ENCODE measurements around the gene ZDHHC3.
"Not testable (repeated sequence)": the region's sequence is repeated elsewhere in the genome, so short reads cannot be mapped to it uniquely, and the experiment has no call there.

ZDHHC3 gene

DNA sequence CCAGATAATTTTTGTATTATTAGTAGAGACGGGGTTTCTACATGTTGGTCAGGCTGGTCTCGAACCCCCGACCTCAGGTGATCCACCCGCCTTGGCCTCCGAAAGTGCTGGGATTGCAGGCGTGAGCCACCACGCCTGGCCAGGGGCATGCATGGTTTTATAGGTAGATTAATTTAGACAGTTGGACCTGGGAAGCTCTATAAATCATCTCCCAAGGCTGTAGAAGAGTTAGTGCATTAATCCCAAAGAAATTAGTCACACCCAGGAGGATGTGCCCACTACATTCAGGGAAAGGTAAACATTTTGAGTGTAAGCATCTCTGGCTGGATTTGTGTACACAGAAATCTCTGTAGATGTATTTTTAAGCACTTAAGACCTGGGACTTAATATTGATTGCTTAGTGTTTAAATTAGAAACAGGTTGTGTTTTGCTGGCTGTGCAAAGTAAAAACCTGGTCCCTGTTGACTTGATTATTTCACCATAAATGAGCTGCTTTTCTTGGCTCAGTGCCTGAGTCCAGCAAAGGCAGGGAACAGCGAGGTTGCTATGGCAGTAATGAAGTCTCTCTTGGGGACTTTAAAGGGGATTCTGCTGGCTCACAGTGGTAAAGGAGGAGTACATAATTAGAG is 19.3 kb upstream of the ZDHHC3 start:
- DNase-seq (ENCODE audit: low read depth), result no peak

DNA sequence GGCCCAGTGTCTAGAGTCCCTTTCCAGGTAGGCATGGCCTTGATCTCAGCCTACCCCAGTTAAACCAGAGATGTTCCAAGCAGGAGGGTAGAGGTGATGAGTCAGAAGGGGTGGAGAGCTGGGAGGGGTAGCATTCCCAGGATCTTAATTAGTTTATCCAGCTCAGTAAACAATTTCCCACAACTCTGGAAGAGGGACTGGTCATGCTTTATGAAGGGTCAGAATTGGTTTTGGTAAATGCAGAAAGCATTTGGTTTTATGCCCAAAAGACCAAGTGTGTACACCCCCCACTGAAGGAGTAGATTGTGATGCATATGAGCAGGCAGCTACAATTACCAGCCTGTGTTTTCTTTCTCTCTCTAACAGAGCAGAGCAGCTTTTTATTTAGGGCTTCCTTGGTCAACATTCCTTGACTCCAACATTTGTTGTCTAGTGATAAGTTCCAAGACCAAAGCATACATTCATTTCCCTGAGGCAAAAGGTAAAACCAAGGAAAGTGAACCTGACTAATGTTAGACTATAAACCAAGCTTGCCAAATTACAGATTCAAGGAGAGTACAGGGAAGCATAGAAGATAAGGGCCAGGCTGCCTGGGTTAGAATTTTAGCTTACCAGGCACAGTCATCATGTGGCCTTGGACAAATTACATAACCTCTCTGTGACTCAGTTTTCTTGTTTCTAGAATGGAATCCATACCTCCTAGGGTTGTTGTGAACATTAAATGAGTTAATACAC is 17.7 kb upstream of the ZDHHC3 start:
- no peak for DNase-seq (ENCODE audit: low read depth)

DNA sequence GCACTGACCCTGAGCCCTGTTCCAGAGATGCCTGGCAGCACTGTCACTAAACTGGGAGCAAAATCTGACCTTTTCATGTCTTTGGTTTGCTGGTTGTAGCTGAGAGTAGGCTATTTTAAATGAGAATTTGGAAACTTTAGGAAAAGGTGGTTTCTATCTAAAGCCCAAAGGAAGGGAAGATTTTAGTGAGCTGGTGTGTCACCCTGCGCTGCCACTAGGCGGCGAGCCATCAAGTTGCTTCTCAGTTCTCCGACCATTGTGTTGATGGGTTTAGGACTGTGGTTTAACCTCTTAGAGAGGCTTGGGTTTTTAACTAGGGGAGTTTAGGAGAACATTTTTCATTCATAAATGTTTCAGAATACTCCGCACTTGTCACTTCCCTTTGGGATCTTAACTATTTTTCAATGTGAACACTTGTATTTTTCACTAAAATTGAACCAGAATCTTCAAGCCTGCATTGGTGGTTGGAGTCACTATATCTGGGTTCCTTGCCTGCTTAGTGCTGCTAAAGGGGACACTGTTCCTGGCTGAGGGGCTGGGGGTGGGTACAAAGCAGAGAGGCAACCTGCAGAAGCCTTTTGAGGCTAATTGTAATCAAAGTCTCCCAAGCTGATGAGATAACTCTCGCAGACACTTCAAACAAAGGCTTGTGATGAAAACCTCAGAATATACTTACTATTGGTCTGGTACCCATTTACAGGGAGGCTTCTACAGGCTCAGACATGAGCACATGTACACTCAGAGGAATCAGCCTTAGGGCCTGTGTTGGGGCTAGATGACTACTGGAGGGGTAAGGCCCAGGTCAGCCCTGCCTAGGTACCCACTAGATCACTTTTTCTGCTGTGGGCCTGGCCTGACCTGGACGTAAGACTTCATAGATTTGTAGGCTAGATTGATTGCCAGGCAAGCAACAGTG is 16.8 kb upstream of the ZDHHC3 start:
- DNase-seq (ENCODE audit: low read depth), result no peak

DNA sequence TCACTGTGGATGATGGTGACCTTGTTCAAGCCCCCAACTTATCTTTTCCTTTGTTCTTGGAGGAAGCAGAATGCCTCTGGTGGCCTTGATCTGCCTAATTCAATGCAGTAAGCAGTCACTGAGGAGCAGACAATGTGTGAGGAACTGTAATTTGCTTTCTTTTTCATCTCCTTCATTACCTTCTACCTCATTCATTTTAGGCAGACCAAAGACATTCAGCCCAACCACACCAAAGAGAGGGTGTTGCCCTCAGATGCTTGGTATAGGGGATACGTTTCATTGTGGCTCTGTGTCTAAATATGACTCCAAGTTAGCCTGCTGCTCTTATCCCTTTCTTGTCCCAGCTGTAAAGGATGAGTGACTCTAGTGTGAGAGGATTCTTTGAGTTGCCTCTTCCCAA is 15.4 kb upstream of the ZDHHC3 start:
- DNase-seq (ENCODE audit: low read depth), result no peak

DNA sequence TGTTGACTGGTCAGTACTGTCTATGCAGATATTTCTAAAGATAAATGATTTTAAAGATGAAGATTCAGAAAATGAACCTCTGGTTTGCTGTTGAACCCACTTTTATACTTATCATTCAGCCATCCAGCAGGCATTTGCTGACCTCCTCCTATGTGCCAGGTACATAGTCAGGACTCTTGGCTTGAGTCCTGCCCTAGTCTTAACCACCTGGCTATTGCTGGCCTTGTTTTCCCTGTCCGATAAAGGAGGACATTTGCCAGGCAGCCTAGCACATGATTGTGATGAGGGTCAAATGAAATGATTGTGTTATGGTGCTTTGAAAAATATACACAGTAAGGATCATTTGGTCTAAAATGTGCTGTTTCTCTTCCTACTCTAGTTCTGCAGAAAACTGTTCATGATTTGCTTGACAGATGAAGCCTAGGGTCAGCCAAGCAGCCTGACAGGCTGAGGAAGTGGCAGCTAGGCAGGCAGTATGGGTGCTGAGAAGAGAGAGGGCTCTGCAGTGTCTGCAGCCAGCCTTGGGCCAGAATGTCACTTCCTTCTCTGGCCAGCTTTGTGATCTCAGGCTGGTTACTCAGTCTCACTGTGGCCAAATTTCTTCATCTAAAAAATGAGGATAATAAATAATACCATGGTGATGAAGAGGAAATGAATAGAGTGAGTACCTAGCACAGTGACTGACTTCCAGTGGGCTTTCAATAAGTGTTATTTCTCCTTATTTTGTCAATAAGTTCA is 13.8 kb upstream of the ZDHHC3 start:
- DNase-seq (ENCODE audit: low read depth), result no peak

DNA sequence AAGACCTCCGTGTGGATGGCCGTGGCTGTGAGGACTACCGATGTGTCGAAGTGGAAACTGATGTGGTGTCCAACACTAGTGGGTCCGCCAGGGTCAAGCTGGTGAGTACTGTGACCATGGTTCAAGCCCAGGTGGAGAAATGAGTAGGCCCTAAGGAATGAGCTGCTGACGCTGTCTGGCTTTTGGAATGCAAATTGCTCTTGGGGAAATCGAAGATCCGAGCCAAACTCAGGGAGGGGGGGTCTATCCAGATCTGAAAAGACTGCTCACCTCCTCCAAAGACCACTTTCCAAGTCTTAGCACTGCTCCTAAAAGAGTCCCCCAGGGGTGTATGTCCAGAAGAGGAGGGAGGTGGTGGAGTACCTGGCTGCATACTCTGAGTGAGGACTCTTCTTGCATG is 13.2 kb upstream of the ZDHHC3 start:
- DNase-seq (ENCODE audit: low read depth), result no peak

DNA sequence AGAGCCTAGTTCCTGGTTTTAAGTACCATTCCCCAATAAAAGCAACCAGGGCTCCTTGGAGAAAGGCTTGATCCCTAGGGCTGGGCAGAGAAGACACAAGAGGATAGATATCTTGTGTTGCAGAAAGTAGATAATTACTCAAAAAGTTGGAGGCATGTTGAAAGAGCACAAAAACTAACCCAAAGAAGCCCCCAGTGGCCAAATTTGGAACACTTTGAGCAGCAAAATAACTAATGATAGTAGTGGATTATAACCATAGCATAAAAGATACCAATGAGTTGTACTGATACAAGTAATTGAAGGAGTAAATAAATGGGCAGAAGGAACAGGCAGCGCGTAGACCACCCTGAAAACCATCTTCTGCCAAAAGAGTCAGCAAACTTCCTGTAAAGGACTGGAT is 12.1 kb upstream of the ZDHHC3 start:
- no peak for DNase-seq (ENCODE audit: low read depth)

DNA sequence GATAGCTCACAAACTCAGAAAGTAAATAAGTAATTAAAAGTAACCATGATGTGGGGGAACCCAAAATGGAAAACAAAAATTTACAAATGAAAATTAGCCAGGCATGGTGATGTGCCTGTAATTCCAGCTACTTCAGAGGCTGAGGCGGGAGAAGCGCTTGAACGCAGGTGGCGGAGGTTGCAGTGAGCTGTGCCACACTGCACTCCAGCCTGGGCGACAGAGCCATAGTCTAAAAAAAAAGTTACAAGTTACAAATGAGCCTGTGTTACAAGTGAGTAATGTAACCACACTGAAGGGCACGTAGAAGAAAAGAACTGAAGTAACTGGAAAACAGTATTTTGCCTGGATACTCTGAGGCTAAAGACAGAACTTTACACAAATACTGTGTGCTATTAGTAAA is 11.4 kb upstream of the ZDHHC3 start:
- no peak for DNase-seq (ENCODE audit: low read depth)

DNA sequence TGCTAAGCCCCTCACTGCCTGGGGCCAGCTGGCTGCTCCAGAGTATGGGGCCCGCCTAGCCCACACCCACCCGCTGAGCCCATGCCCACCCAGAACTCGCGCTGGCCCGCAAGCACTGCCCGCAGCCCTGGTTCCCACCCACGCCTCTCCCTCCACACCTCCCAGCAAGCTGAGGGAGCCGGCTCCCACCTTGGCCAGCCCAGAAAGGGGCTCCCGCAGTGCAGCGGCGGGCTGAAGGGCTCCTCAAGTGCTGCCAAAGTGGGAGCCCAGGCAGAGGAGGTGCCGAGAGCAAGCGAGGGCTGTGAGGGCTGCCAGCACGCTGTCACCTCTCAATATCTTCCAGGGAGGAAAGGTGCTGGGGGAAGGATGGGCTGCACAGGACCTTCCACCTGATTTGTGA is 10.4 kb upstream of the ZDHHC3 start:
- not testable (repeated sequence) for DNase-seq (ENCODE audit: low read depth)

DNA sequence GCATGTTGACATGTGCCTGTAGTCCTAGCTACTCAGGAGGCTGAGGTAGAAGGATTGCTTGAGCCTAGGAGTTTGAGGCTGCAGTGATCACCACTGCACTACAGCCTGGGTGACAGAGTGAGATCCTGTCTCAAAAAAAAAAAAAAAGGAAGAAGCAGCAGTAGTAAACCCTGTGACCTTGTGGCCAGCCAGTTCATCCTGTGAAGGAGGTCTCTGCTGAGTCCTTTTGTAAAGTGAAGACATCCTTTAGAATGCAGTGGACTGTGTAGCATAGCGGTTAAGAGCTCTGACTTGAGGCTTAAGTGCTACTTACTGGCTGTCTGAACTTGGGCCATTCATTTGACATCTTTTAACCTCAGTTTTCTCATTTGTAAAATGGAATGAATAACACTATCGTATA is 8.4 kb upstream of the ZDHHC3 start:
- no peak for DNase-seq (ENCODE audit: low read depth)

DNA sequence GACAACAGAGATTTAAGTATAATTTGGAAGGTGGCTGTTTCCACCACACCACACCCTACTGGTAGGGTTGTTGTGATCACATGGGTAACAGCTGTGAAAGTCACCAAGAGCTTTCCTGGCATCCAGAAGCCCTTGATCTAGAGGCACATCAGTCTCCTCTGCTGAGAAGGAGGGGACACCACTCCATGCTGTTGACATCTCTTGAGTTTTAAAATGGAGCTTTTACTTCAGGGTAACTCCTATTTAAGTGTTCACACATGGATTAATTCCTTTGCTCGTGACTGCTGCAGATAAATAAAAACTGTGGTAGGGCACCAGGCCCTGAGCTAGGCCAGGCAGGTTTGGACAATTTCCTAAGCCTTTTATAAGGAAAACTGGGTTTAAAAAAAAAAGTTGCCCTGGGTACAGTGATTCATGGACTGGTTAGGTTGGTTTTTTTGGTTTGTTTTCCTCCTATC is 7.5 kb upstream of the ZDHHC3 start:
- no peak for DNase-seq (ENCODE audit: low read depth)

DNA sequence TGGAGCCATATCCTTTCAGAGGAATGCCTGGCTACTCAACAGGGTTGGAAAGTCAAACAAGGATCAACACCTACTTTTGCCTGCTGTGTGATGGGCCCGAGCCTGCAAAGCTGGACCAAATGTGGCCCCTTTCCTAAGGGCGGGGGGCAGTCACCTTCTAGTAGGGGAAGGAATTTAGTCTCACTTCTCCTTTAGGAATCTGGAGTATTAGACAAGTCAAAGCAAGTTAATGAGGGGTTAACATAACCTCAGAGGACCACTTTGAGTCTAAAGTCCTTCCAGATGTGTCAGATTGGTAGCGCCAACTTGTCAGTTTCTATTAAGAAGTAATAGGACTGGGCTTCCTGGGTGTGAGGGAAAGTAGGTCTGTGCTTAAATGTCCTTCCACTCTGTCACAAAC is 6.8 kb upstream of the ZDHHC3 start:
- no peak for DNase-seq (ENCODE audit: low read depth)

DNA sequence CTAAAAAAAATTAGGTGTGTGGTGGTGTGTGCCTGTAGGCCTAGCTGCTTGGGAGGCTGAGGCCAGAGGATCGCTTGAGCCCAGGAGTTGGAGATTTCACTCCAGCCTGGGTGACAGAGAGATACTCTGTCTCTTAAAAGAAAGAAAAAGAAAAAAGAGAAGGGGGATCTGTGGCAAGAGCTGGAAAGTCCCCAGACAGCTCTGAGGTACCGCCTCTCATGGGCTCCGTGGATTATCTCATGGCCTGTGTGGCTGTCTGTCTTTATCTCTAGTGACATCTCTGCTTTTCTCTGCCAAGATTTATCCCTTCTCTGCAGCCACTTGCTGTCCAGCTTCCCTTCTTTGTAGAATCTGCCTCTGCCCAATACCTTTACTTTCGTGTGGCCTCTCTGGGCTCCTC is 5.8 kb upstream of the ZDHHC3 start:
- no peak for DNase-seq (ENCODE audit: low read depth)

DNA sequence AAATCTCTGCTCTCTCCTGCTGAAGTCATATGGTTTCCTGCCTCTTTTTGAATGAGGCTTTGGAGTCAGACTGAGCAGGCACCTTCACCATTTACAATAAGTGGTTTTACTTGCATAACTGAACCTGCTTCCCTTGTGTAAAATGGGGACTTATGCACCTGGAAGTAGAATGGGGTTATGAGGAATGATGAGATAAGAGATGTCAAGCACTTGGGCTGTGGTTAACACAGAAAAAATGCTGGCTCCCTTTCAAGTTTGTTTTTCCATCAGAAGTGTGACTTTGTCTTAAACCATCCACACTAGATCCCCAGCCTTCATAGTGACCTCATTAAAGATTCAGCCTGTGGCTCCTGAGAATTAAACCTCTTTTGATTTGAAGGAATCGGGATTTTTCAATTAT is 5.2 kb upstream of the ZDHHC3 start:
- DNase-seq (ENCODE audit: low read depth), result no peak

DNA sequence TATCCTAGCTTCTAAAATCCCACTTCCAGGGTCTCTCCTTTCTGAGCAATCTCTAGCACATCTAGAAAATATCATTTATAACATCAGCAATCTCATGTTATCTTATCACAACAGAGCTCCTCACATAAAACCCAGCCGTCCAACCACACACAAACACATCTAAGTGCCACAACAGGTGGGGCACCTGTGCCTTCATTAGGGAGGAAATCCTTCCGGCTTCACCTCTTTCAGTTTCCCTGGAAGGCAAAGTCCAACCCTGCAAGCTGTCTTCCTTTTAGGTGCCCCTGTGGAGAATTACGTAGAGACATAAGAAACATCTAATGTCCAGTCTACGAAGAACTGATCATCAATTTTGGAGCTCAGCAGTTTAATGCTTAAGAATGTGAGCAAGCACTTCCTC is 1.6 kb downstream of the ZDHHC3 start:
- DNase-seq (ENCODE audit: low read depth), result no peak

DNA sequence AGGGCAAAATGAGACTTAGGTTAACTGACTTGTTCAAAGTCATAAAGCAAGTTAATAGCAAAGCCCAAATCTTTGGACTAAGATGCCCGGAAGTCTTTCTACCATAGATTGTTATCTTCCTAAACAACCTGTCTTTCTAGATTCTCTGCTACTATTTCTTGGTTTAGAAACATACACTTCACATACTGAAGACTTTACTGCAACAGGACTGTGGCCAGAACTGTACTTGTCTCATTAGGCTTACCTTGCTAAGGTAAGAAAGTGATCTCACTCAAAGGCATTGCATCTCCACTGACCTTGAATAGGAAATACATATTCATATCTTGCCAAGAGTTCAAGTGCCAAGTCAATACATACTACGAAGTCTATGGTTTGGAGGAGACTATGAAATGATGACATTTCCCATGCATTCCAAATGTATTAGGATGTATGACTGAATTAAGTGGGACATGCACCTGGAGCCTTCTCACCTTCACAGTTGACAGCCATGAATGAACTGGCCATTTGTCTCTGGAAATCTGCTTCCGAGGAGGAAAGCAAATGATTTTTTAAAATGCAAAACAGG is 5.0 kb downstream of the ZDHHC3 start:
- no peak for DNase-seq (ENCODE audit: low read depth)

DNA sequence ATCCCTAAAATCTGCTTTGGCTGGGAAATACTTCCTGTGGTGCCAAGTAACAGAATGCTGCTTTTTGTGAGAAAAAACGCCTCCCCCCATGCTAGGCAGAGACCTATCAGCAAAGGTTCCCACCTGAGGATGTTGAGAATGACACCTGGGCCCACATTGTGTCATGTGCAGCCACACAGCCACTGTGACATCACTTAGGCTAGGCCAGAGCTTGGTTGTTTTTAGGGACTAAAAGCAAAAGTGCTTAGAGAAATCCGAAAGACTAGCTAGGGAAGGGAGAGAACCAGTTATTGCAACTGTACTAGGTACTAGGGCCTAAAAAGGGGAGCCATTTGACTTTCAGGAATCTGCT is 6.2 kb downstream of the ZDHHC3 start:
- no peak for DNase-seq (ENCODE audit: low read depth)

DNA sequence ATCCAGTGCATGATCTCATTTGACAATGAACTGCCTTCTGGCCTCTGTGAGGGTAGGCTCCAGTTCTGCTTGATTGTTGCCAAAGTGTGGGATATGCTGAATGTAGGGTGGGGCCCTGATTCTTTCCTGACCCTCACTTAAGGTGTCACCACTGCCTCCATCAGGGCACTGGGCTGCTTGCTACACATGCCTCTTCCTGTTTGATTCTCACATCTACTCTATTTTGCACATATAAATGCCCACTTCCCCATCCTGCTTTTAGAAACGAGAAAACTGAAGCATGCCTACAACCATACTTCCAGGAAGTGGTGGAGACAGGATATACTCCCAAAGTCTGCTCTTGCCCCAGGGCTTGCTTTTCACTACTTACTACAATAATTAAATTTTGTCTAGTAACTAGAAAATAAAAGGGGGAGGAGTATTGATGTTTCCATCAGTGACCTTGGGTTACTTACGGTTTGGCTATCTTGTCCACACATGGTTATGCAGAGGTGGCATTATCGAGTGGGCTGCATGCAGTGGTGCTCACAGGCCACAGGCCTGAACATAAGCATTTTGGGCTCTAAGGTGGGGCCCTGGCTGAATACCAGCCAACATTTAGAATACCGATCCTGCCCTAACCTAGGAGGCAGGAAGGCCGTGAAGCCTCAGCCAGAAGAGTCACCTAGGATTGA is 6.7 kb downstream of the ZDHHC3 start:
- no peak for DNase-seq (ENCODE audit: low read depth)

DNA sequence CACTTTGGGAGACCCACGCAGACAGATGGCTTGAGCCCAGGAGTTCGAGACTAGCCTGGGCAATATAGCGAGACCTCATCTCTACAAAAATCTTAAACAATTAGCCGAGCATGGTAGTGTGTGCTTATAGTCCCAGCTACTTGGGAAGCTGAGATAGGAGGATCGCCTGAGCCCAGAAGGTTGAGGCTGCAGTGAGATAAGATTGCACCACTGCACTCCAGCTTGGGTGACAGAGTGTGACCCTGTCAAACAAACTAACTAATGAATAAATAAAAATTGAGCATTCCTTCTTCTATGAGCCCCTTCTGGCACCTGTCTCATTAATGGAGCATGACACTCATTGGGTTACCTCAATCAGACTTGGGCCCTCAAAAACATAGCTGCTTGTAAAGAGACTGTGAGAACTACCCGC is 7.5 kb downstream of the ZDHHC3 start:
- no peak for DNase-seq (ENCODE audit: low read depth)

DNA sequence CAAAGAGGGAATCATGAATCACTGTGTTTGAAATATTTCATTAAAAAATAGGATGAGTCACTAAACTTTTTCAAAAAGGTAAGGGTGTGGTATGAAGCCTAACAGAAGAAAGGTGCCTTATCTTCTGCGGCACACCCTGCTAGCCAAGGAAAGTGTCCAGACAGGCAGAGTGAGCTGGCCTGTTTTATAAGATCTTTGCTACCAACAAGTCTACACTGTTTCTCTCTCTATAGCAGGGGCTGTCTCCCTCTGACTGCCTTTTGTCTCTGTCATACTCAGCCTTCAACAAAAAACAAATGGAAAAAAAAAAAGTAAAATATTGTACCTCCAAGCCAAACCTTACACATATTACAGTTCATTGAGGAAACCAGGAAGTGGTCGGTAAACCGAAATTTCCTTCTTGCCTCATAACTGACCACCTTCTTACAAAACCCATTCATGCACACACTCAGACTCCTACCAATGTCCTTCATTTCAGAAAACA is 9.1 kb downstream of the ZDHHC3 start:
- no peak for DNase-seq (ENCODE audit: low read depth)

DNA sequence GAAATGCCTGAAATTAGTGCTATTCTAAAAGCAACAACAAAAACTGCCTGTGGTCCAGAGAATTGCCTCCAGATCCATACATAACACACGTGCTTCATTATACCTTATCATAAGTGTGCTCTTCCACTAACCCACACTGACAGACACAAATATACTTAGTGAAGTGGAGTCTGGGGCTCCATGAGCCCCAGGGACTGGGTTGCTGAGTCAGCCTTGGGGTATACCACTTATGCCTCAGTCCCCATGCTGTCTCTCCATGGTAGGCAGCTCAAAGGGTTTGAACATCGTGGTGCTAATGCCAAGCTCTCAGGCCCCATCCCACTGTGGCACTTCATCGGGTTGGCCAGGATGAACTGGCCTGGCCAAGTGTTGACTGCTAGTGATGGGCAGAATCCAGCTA is 10.8 kb downstream of the ZDHHC3 start:
- no peak for DNase-seq (ENCODE audit: low read depth)
